DOHH2 (cell line): Measurements from ENCODE around the gene ERG.

Source experiments
- CTCF ChIP-seq: fragments of 200-600 bp; sonication (generic); IDR thresholded peaks from one replicate; pipeline ENCODE4 v1.5.1; 2014; ENCODE audit warnings: antibody characterized with exemption, mild to moderate bottlenecking, low read depth, low read length; ENCODE audit not compliant: poor library complexity, severe bottlenecking
- EZH2phosphoT487 ChIP-seq: fragments of 200-600 bp; sonication (generic); IDR thresholded peaks from 2 replicates; pipeline ENCODE4 v1.6.1; 2017; ENCODE audit warnings: borderline replicate concordance, mild to moderate bottlenecking, antibody characterized with exemption, low read length, moderate library complexity, mixed read lengths

GRCh38 chr21:38471766-38472165 lies 26.5 kb downstream of the ERG start:
- TF ChIP-seq CTCF (no peak), EZH2phosphoT487 (no peak)
